Measurements from ENCODE around the gene CASZ1. TPM values are rescaled to one million over a fixed set of nuclear protein-coding genes. Genes with fewer than 3 reads are reported as not detected.
A peak's percentile ranks its signal among the peaks of the same experiment; 100 is the strongest.

Gene CASZ1
- total RNA-seq, 4 donors from 2014 or later: 5.2 to 38.5 (median 18.7) TPM

GRCh38 chr1:10679496-10680220 lies 116.8 kb downstream of the CASZ1 start:
- H3K4me3 ChIP-seq (replicated peaks in 1 of 3): no peak overlapping the region
- no peaks in the 10 kb centered on the region for H3K9me3 ChIP-seq
- TF ChIP-seq POLR2A (IDR thresholded peaks at IDR 0.05) (no peak), CTCF (IDR thresholded peaks at IDR 0.05) (no peak)
- intact Hi-C loops (cut with DNase I): no loop called here
- no peak overlapping the region for H3K27ac ChIP-seq
- 43 to 49% methylated on average over 8 of the region's 9 CpGs for WGBS, 2 donors
- peaks cover 62 to 71% of the 10 kb centered on the region in 2 donors for H3K4me1 ChIP-seq
- peak; percentile 67 for DNase-seq
- no peaks in the 10 kb centered on the region for H3K27me3 ChIP-seq
- no peaks in the 10 kb centered on the region for H3K36me3 ChIP-seq

- no peaks in the 10 kb centered on the region for H3K27me3 ChIP-seq
- TF ChIP-seq POLR2A (IDR thresholded peaks at IDR 0.05): no peak
- no peak for TF ChIP-seq CTCF (IDR thresholded peaks at IDR 0.05)
- DNase-seq: no peak
- no peaks in the 10 kb centered on the region for H3K36me3 ChIP-seq
- no peak overlapping the region for H3K4me3 ChIP-seq (replicated peaks in 1 of 3)
- no peak overlapping the region for H3K27ac ChIP-seq
- H3K4me1 ChIP-seq: peaks cover 70 to 75% of the 10 kb centered on the region in 2 donors
- no peaks in the 10 kb centered on the region for H3K9me3 ChIP-seq
- intact Hi-C loops (cut with DNase I): no loop called here
- WGBS, 2 donors: 93 to 95% methylated on average over 11 of the region's 11 CpGs
These were observed 117.6 kb downstream of the CASZ1 start for GRCh38 chr1:10678852-10679251.

- Histone ChIP-seq H3K4me3 (replicated peaks in 1 of 3) (no peak overlapping the region), H3K36me3 (no peaks in the 10 kb centered on the region), H3K27ac (peak overlapping the region in 1 of 3 donors; percentile 67), H3K9me3 (no peaks in the 10 kb centered on the region), H3K27me3 (no peaks in the 10 kb centered on the region), H3K4me1 (peaks cover 74 to 79% of the 10 kb centered on the region in 2 donors)
- intact Hi-C loops (cut with DNase I): no loop called here
- DNase-seq: no peak
- TF ChIP-seq POLR2A (IDR thresholded peaks at IDR 0.05) (no peak), CTCF (IDR thresholded peaks at IDR 0.05) (no peak)
- 90 to 92% methylated on average over 21 to 23 of the region's 23 CpGs for WGBS, 2 donors
These were observed 118.0 kb downstream of the CASZ1 start for GRCh38 chr1:10678402-10678801.

- no peak for TF ChIP-seq CTCF (IDR thresholded peaks at IDR 0.05)
- TF ChIP-seq POLR2A (IDR thresholded peaks at IDR 0.05): no peak
- no peaks in the 10 kb centered on the region for H3K27me3 ChIP-seq
- H3K4me1 ChIP-seq: peaks cover 78% of the 10 kb centered on the region in 2 donors
- no peaks in the 10 kb centered on the region for H3K36me3 ChIP-seq
- peak overlapping the region; percentile 59 to 81 (median 67) for H3K27ac ChIP-seq
- DNase-seq: peak; percentile 93 to 94
- WGBS, 2 donors: 54 to 77% methylated on average over 19 to 21 of the region's 27 CpGs
- H3K4me3 ChIP-seq (replicated peaks in 1 of 3): no peak overlapping the region
- intact Hi-C loops (cut with DNase I): no loop called here
- no peaks in the 10 kb centered on the region for H3K9me3 ChIP-seq
These were observed 118.7 kb downstream of the CASZ1 start for GRCh38 chr1:10677491-10678391.

Data from thyroid gland (tissue), 4 donors.